Nephron progenitor cell (in vitro differentiated cells): ENCODE results near the gene CSF2RB.

Source experiments
- DNase-seq: peaks from one replicate; pipeline ENCODE4 v3.0.0; 2021
- H3K27ac Mint-ChIP-seq: 2 replicates; pipeline ENCODE4 v1.8.0; 2021; ENCODE audit warnings: mild to moderate bottlenecking, moderate library complexity, mixed read lengths
- H3K27me3 Mint-ChIP-seq: 2 replicates; pipeline ENCODE4 v1.8.0; 2021; ENCODE audit warnings: mild to moderate bottlenecking, low read depth, mixed read lengths; ENCODE audit not compliant: poor library complexity
- H3K36me3 Mint-ChIP-seq: 2 replicates; pipeline ENCODE4 v1.8.0; 2021; ENCODE audit warnings: low read depth, mixed read lengths
- H3K4me1 Mint-ChIP-seq: 2 replicates; pipeline ENCODE4 v1.8.0; 2021; ENCODE audit warnings: mixed read lengths
- H3K4me3 Mint-ChIP-seq: 2 replicates; pipeline ENCODE4 v1.8.0; 2021; ENCODE audit warnings: mild to moderate bottlenecking, moderate library complexity, mixed read lengths
- H3K9me3 Mint-ChIP-seq: 2 replicates; pipeline ENCODE4 v1.8.0; 2021; ENCODE audit warnings: mild to moderate bottlenecking, moderate library complexity, mixed read lengths
- CTCF ChIP-seq: fragments of 200-600 bp; sonication (generic); IDR thresholded peaks from 2 replicates; pipeline ENCODE4 v1.5.0; 2021; ENCODE audit warnings: antibody characterized with exemption

CSF2RB gene

GRCh38 chr22:36913427-36914389 is at the start of gene CSF2RB:
CSF2RB (plus strand) TSS chr22:36913628; CDS start chr22:36922208, 8,580 bp downstream.
- H3K27me3 Mint-ChIP-seq: peaks cover 55% of the 10 kb centered on the region
- no peaks in the 10 kb centered on the region for H3K4me1 Mint-ChIP-seq
- H3K36me3 Mint-ChIP-seq: no peaks in the 10 kb centered on the region
- no peak for DNase-seq
- no peaks in the 10 kb centered on the region for H3K9me3 Mint-ChIP-seq
- H3K27ac Mint-ChIP-seq: peak within 1 kb of the TSS; percentile 26
- H3K4me3 Mint-ChIP-seq: no peak within 1 kb of the TSS
- no peak for TF ChIP-seq CTCF

GRCh38 chr22:36863979-36864378 is 49.4 kb upstream of the CSF2RB start:
- Mint-ChIP-seq H3K27me3 (peaks cover 43% of the 10 kb centered on the region), H3K4me1 (no peaks in the 10 kb centered on the region), H3K27ac (no peak overlapping the region), H3K36me3 (no peaks in the 10 kb centered on the region), H3K9me3 (peaks cover 4% of the 10 kb centered on the region), H3K4me3 (no peak overlapping the region)
- TF ChIP-seq CTCF: no peak
- DNase-seq: no peak

GRCh38 chr22:36864454-36865215 is 48.8 kb upstream of the CSF2RB start:
- no peak for TF ChIP-seq CTCF
- H3K4me3 Mint-ChIP-seq: no peak overlapping the region
- H3K9me3 Mint-ChIP-seq: peaks cover 4% of the 10 kb centered on the region
- DNase-seq: no peak
- no peaks in the 10 kb centered on the region for H3K4me1 Mint-ChIP-seq
- H3K27me3 Mint-ChIP-seq: peaks cover 42% of the 10 kb centered on the region
- H3K27ac Mint-ChIP-seq: no peak overlapping the region
- no peaks in the 10 kb centered on the region for H3K36me3 Mint-ChIP-seq

- no peak overlapping the region for H3K27ac Mint-ChIP-seq
- no peak overlapping the region for H3K4me3 Mint-ChIP-seq
- peaks cover 4% of the 10 kb centered on the region for H3K9me3 Mint-ChIP-seq
- H3K36me3 Mint-ChIP-seq: no peaks in the 10 kb centered on the region
- H3K27me3 Mint-ChIP-seq: peaks cover 43% of the 10 kb centered on the region
- no peaks in the 10 kb centered on the region for H3K4me1 Mint-ChIP-seq
- TF ChIP-seq CTCF: no peak
- peak; percentile 56 for DNase-seq
These were observed 48.1 kb upstream of the CSF2RB start for GRCh38 chr22:36865346-36865745.

GRCh38 chr22:36867695-36868094 is 45.7 kb upstream of the CSF2RB start:
- Mint-ChIP-seq H3K36me3 (no peaks in the 10 kb centered on the region), H3K4me1 (no peaks in the 10 kb centered on the region), H3K4me3 (no peak overlapping the region), H3K27ac (no peak overlapping the region), H3K9me3 (peaks cover 4% of the 10 kb centered on the region), H3K27me3 (peaks cover 53% of the 10 kb centered on the region)
- no peak for DNase-seq
- no peak for TF ChIP-seq CTCF
